Activated CD4-positive, alpha-beta T cell treated with anti-CD3 and anti-CD28 coated beads, Interleukin-2, Interleukin-6, amounts not matched to agents 100 ng/mL and 50 ng/mL, durations not matched to agents 16 hours and 8 hours (primary cell): ENCODE measurements around the gene CFAP53.
"Not testable (repeated sequence)": the region's sequence is repeated elsewhere in the genome, so short reads cannot be mapped to it uniquely, and the experiment has no call there.

Experiments used
- DNase-seq: peaks from one replicate; pipeline ENCODE4 v3.0.0-alpha.2; 2020

CFAP53 gene, protein sequence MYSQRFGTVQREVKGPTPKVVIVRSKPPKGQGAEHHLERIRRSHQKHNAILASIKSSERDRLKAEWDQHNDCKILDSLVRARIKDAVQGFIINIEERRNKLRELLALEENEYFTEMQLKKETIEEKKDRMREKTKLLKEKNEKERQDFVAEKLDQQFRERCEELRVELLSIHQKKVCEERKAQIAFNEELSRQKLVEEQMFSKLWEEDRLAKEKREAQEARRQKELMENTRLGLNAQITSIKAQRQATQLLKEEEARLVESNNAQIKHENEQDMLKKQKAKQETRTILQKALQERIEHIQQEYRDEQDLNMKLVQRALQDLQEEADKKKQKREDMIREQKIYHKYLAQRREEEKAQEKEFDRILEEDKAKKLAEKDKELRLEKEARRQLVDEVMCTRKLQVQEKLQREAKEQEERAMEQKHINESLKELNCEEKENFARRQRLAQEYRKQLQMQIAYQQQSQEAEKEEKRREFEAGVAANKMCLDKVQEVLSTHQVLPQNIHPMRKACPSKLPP

DNA sequence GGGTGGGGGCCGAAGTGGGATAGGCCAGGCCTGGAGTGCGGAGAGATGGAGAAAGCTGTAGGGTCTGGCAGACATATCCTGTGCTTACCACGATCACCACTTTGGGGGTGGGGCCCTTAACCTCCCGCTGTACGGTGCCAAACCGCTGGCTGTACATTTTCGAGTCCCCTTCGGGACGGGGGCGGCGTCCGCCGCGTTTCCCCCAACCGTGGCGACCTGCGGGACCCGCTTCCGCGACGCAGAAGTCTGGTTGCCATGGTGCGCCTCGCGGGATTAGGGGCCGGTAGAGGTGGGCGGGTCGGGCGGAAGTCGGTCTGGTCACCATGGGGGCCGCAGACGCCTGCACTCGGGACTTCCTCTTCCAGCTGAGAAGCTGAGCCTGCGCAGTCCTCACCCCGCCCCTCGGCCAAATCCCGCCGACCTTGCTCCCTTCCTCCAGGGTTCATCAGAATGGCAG, at the start of gene CFAP53:
CFAP53 (minus strand) TSS at position 248 of the 457 bp plus-strand sequence; CDS start at position 157, 91 bp downstream.
- DNase-seq: peak; percentile 92

DNA sequence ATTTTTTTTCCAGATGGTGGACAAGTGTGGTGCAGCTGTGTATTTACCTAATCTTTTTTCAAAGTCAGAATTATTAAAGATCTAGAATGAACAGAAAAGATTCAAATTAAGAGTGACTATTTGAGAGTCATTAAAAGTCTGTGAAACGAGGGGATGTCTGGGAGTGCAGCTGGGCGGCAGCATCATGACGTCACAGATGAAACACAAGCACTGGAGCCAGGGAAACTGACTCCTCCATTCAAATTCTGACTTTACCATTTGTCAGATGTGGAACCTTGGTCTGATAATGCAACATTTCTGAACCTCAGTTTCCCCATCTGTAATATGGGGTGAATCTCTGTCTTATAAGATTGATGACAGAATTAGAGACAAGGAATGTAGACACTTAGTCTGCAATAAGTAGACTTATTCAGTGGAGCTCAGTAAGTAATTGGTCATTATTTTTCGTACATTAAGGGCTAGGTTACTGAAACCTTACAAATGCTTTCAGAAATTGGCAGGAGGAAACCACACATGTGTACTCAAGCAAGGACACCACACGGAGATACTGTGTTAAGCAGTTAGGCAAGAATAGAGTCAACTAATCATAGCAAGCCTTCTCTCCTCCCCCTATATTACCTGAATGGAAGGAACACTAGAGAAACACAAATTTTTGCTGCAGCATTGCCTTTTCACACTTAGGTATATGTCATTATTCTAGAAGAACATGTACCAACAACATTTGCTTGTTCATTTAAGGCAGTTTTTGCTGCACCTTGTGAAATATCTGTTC, 49.0 kb upstream of the CFAP53 start:
- no peak for DNase-seq

DNA sequence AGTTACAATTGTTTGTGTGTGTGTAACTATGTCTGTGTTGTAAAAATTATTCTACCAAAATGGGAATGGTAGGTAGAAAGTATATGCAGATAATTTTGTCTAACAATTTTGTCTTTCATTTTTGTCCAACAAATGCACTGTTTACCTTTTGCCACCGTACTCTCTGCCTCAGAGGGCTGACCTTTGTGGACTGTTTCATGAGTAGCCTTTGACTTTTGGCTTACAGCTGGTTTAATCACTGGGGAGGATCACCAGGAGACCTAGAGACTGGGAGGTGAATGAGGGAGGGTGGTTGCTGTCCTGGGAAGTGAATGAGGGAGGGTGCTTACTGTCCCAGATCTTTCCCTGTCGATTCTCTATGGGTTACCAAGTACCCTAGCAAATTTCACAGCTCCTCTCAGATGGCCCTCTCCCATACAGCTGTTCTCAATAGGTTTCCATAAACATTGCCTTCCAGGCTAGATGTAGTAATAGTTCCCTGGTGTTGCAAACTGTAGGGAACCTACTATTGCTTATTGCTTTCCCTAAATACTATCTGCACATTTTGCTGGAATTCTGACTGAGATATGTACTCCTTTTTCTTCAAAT, 47.7 kb upstream of the CFAP53 start:
- DNase-seq: no peak

DNA sequence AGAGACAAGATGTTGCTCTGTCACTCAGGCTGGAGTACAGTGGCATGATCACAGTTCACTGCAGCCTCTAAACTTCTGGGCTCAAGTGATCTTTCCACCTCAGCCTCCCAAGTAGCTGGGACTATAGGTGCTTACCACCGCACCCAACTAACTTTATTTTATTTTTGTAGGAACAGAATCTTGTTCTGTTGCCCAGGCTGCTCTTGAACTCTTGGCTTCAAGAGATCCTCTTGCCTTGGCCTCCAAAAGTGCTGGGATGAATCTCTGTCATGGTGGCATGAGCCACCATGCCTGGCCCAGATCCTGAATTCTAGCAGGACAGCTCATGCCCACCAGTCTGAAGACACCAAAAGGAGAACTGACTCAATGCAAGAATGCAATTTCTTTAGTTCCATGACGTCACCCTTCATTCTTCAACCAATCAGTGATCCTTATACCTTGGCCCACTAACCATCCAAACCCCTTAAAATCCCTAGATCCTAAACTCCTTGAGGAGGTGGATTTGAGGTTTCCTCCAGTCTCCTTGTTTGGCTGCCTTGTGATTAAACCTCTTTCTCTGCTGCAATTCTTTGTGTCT, 46.8 kb upstream of the CFAP53 start:
- no peak for DNase-seq

DNA sequence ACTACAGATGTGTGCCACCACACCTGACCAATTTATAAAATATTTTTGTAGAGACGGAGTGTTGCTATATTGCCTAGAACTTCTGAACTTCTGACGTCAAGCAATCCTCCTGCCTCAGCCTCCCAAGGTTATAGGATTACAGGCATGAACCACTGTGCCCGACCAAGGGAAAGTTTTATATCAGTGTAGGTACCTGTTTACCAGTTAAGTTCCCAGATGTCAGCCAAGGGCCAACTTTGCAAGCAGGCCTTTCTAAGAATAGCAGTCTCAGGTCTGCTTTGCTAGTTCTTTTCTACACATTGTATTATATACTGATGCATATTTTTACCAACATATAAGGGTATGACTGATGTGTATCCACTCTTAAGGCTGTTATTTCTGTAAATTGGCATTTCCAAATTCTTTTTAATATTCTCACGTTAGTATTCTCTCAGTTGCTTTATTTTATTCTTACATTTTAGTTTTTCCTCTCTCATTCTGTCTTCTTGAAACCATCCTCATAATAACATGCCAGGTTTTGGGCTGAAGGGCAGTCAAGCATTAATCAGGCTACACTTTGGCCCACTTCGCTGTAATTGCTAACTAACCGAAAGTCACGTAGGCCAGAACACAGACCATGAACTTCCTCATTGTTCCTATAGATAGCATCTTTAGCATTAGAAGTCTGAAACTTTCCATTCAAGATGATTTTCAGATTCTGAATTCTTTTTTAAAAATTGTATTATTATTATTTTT, 46.2 kb upstream of the CFAP53 start:
- DNase-seq: no peak

DNA sequence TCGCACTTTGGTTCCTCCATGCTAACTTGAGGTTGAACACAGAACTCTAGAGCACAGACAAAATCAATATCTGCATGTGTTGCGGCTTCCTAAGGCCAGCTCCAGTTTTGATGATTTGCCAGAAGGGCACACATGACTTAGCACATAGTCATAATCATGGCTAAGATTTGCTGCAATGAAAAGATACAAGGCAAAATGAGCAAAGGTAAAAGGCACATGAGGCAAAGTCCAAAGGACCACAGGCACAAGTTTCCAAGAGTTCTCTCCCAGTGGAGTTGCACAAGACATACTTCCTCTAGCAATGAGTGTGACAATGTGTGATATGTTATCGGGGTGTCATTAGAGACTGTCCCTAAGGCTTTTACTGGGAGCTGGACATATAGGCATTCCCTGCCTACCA, 45.4 kb upstream of the CFAP53 start:
- no peak for DNase-seq

DNA sequence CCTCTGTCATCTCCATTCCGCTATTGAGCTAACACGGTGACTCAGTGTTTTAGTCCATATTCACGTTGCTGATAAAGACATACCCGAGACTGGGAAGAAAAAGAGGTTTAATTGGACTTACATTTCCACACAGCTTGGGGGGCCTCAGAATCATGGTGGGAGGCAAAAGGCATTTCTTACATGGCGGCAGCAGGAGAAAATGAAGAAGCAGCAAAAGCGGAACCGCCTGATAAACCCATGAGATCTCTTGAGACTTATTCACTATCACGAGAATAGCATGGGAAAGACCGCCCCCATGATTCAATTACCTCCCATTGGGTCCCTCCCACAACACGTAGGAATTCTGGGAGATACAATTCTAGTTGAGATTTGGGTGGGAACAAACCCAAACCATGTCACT, 43.8 kb upstream of the CFAP53 start:
- DNase-seq: no peak

DNA sequence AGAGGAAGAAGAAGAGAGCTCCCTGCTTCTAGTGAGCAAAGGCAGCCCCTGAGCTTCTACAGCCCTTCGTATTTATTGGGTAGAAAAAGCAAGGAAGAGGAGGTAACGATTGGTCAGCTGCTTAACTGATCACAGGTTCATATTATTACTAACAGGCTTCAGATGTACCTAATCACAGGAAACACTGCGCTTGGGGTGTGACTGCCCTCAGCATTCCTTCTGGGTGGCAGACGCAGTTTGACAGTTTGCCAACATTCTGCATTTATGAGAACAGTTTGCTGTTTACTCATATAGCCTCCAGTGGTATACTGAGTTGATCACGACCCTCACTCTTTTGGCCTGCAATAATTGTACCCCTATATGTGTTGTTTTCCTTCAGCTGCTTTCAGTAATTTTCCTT, 42.6 kb upstream of the CFAP53 start:
- DNase-seq: not testable (repeated sequence)

DNA sequence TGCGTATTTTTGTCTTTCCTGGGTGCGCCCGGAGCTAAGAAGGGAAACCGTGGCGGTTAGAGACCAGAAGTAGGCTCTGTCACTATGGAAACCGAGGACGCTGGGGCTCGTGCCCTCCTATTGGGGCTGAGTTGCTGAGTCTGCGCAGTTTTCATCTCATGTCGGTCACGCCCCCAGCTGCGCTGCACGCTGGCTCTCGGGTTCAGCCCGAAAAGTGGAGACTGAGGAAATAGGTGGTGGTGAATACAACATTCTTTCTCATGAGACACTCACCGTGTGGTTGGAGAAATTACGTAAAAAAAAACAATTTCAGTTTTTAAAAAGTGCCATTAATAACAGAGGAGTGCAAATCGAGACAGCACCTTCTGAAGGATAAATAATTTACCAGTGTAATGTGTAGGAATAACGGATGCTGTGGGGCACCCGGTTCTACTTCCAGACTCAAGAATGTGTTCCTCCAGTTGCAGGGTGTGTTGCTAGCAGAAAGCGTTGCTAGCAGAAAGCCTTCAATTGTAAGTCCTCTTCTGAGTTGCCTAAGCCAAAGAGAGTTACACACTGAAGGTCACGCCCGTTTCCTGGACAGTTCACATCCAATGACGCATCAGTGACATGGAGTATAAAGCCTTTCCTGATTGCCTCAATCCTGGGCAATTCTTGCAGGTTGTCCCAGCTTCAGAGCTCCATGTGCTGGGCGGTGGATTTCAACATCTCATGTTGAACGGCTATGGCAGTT, 41.6 kb upstream of the CFAP53 start:
- peak; percentile 92 for DNase-seq

DNA sequence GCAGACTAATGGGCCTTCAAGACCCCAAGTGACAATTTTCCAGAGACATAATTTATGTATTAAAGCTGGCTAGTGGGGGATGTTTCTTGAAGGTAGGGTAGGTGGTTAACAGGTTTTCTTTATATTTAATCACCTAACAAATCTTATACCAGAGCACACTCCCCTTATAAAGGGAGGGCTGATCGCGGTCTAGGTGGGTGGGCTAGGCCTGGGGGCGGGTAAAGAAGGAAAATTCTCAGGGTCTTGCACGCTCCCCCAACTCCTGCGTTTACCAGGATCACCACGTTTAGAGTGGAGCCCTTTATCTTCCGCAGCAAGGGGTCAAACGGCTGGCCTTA, 41.1 kb upstream of the CFAP53 start:
- no peak for DNase-seq

DNA sequence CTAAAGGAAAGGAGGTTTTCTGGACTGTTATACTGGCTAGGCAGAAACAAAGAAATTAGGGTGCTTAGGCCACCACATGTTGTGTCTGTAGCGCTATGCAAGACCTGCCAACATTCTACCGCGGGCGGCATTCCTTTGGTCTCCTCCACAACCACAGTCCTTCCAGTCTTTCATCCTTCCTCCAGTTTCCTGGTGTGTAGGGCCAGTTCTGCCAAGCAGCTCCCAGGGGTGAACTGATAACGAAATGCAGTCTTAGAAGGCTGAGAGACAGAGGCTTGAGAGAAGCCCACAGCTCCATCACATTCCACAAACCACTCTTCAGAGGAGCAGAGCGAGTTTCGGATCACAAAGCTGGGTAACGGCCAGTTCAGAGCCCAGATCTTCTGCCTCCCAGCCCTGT, 40.6 kb upstream of the CFAP53 start:
- no peak for DNase-seq

DNA sequence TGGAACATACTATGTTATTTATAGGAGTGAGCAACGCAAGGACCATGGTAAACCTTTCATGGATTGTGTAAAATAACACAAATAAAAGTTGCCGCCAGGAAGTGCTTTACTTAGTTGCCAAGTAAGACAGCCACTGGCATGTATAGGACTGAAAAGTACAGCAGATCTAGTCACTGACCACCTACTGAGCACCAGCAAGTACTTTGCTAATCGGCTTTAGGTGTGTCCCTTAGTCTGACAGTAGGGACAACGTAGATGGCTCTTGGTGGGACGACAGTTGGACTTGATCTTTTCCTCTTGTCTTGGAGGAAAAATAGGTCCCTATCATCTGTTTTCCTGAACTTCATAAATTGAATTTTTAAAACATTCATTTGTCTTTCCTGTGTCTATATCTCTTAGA, 34.8 kb upstream of the CFAP53 start:
- no peak for DNase-seq

DNA sequence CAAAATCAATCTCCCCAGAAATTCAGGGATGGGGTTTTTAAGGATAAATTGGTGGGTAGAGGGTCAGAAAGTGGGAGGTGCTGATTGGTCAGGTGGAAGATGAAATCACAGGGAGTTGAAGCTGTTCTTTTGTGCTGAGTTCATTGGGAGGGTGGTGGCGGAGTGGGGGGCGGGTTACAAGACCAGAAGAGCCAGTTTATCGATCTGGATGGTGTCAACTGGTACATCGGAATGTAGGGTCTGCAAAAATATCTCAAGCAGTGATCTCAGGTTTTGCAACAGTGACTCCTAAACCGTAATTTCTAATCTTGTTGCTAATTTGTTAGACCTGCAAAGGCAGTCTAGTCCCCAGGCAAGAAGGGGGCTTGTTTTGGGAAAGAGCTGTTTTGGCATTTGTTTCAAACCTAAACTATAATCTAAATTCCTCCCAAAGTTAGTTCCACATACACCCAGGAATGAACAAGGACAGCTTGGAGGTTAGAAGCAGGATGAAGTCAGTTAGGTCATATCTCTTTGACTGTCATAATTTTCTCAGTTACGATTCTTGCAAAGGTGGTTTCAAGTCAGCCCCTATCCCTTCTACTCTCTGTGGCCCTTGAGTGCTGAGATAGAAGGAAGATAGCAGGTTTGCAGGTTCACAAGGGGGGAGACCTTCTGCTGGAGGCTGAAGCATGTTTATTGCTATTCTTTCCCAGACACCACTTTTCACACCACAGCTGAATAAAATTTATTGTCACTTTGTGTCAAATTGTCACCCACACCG, 33.5 kb upstream of the CFAP53 start:
- DNase-seq: no peak

DNA sequence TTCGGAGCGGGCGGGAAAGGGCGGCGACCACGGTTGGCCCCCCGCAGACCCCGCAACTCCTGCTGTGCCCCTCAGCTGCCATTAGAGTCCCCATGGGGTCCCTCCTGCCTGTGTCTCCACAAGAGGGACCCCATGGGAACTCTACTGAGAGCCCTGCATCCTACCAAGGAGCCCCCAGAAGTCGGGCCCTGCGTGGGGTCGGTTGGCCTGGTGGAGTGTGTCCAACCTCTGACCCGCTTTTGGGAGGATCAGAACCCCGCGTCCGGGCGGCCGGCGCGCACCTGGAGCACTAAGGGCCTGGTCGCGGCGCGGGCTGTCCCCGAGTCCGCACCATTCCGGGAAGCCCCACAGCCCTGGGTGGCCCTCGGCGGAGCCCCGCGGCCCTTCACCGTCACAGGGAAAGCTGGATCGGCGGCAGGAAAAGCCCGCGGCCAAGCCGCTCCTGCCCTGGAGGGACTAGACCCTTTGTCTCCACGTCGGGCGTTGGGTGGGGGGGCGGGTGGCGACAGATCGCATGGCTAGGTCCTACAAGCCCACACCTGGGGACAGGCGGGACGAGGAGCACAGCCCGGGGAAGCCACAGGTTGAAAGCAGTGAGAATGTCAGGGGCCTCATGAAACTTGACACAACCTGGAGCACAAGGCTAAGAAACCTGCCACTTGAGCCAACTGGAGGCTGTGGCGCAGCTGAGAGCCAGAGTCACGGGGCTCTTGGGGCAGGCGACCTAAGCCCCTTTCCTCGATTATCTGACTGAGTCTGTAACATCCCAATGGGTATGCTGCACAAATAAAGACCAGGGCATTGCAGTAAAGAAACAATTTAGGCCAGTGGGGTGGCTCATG, 32.4 kb upstream of the CFAP53 start:
- DNase-seq: no peak

DNA sequence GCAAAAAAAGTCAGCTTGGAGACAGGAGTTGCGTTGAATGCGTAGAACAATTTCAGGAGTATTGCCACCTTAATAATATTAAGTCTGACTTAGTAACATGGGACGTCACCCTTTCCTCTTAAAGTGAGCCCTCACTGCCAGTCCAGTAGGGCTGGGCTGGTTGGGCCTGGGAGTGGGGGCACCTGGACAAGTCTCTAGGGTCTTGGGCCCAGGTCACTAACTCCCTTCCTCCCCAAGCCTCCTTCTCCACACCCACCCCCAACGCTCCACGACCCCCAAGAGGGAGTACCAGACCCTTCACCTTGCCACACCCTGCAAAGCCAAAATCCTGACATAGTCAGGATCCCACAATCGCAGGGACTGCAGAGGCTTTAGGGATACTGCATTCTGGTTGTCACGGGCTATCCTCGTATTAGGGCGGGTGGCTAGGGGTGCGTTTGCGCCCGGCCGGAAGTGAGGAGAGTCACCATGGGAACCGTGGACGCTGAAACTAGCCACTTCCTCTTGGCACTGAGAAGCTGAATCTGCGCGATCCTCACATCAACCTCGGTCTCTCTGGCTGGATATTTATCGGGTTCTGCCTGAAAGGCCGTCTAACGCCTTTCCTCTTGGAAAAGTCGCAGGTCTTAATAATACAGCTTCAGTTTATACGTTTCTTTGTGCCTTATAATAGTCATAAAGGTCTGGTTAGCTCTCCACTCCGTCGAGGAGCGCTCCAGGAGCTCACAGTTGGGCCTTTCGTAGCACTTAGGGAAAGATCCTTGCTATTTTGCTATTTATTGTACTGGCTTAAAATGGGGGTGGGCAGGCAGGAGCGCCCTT, 31.5 kb upstream of the CFAP53 start:
- peak; percentile 80 for DNase-seq

DNA sequence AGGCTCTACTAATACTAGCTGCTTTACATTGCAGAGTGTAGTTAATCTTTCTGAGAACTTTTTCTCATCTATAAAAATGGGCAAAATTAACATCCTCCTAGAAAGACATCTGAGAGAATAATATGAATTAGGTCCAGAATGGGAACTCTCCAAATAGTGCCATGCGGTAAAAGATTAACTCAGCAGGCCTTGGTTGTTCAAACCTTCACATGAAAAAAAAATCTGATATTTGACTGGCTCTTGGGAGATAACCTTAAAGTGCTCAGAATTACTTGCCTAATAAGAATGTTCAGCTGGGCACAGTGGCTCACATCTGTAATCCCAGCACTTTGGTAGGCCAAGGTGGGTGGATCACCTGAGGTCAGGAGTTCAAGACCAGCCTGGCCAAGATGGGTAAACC, 26.7 kb upstream of the CFAP53 start:
- no peak for DNase-seq

DNA sequence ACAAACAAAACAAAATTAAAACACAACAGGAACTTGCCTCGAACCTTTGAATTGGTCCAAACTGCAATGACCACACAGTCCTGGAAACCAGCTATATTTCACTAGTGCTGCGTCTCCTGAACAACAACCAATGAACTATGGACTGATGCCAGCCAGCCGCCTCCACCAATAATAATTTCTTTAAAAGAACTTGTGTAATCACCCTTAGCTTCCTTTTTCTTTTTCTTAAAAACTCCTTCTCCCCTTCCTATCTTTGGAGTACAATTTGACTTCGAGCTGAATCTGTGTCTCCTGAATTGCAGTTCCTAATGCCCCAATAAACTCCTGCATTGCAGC, 22.8 kb upstream of the CFAP53 start:
- DNase-seq: no peak

DNA sequence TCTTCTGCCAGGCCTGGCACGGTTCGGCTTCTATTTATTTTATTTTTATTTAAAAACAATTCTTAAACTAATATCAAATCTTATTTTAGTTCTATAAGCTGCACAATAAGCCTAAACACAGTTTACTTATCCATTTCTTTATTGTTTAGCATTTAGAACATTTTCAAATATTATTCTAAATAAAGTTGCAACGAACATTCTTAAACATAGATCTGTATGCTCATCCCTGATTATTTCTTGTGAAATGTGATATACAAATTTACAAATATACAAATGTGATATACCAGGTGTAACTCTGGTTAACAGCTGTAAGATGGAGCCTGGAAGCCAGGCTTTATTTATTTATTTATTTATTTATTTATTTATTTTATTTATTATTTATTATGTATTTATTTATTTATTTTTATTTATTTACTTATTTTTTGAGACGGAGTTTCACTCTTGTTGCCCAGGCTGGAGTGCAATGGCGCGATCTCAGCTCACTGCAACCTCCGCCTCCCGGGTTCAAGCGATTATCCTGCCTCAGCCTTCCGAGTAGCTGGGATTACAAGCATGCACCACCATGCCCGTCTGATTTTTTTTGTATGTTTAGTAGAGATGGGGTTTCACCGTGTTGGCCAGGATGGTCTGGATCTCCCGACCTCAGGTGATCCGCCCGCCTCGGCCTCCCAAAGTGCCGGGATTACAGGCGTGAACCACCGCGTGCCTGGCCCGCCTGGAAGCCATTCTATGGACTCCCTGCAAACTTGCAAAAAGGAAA, 22.2 kb upstream of the CFAP53 start:
- DNase-seq: not testable (repeated sequence)
